HepG2 (cell line): Measurements from ENCODE around the gene BBC3. TPM values are rescaled to one million over a fixed set of nuclear protein-coding genes. Genes with fewer than 3 reads are reported as not detected.

Source experiments
- ATAC-seq: fragments of 200-7000 bp; cut with Tn5 transposase; 3 replicates; pipeline ENCODE4 v1.9.1; 2020; ENCODE audit warnings: mild to moderate bottlenecking, moderate library complexity
- BruUV-seq: library from RNA; stranded (reverse); fragments of 400-500 nt; replicated peaks from 2 replicates; lab custom pipeline; 2021; lab: Mats Ljungman, UMichigan
- CTCF ChIA-PET: fragments of 300-600 bp; formaldehyde crosslinking; extraction: SDS; loops from one replicate; lab custom pipeline; 2021; ENCODE audit warnings: low total read pairs, inconsistent platforms, low intra/inter-chr PET ratio; lab: Yijun Ruan, JAX
- POLR2A ChIA-PET: fragments of 350-600 bp; sonication (Branson Sonifier 250); formaldehyde crosslinking; loops from one replicate; lab custom pipeline; 2020; ENCODE audit warnings: antibody characterized with exemption, inconsistent platforms; lab: Yijun Ruan, JAX
- DNase-seq: peaks from one replicate; pipeline ENCODE4 v3.0.0-alpha.2; 2015; ENCODE audit warnings: low spot score
- FAIRE-seq: peaks from 3 replicates; lab custom pipeline; 2011; peaks lifted over from hg19 to GRCh38; lab: Jason Lieb, UNC
- H2AFZ ChIP-seq: one replicate; pipeline ENCODE4 v1.6.1; 2011; ENCODE audit warnings: low read length, inconsistent platforms
- H3K27ac ChIP-seq: fragments of 300-600 bp; 3 replicates; pipeline ENCODE4 v1.8.0; 2011; ENCODE audit warnings: mixed run types, mild to moderate bottlenecking, mixed read lengths, low read length, inconsistent platforms; ENCODE audit not compliant: insufficient read depth; ENCODE audit errors: extremely low read length
- H3K27me3 ChIP-seq, 2 experiments: fragments of 200-600 bp in 1 of 2; 2 replicates in 1 of 2; 3 replicates in 1 of 2; pipeline versions ENCODE4 v1.6.0 to v1.8.0; 2011; ENCODE audit warnings: low read length in 2 of 2, mild to moderate bottlenecking in 2 of 2, moderate library complexity in 2 of 2, inconsistent platforms in 1 of 2; ENCODE audit not compliant: insufficient read depth in 2 of 2, control insufficient read depth in 1 of 2
- H3K36me3 ChIP-seq, 2 experiments: fragments of 200-600 bp in 1 of 2; replicated peaks in 1 of 2; 2 replicates in 1 of 2; 3 replicates in 1 of 2; pipeline versions ENCODE4 v1.5.1 to v1.8.0; 2011; ENCODE audit warnings: low read length in 2 of 2, inconsistent platforms in 1 of 2; ENCODE audit not compliant: insufficient read depth in 2 of 2, control insufficient read depth in 1 of 2
- H3K4me1 ChIP-seq: 2 replicates; pipeline ENCODE4 v1.5.1; 2012; ENCODE audit warnings: low read length, inconsistent platforms; ENCODE audit not compliant: insufficient read depth
- H3K4me2 ChIP-seq: 2 replicates; pipeline ENCODE4 v1.6.0; 2011; ENCODE audit warnings: low read depth, low read length, inconsistent platforms
- H3K4me3 ChIP-seq, 3 experiments: fragments of 200-600 bp in 1 of 3; sonication (generic), shearing (Covaris generic) in 1 of 3; replicated peaks in 1 of 3; 2 replicates each; pipeline ENCODE4 v1.5.1; 2011 to 2016; ENCODE audit warnings: low read length in 3 of 3, inconsistent platforms in 2 of 3, low read depth in 2 of 3, mild to moderate bottlenecking in 2 of 3, control low read depth in 1 of 3, mixed read lengths in 1 of 3; ENCODE audit not compliant: insufficient read depth in 1 of 3
- H3K79me2 ChIP-seq: one replicate; pipeline ENCODE4 v1.6.1; 2011; ENCODE audit warnings: low read length, inconsistent platforms; ENCODE audit not compliant: insufficient read depth
- H3K9ac ChIP-seq: 2 replicates; pipeline ENCODE4 v1.6.0; 2011; ENCODE audit warnings: mild to moderate bottlenecking, low read depth, low read length, inconsistent platforms; ENCODE audit not compliant: insufficient read depth
- H3K9me3 ChIP-seq: 2 replicates; pipeline ENCODE4 v1.5.1; 2012; ENCODE audit warnings: mild to moderate bottlenecking, low read length
- H4K20me1 ChIP-seq: 2 replicates; pipeline ENCODE4 v1.6.0; 2011; ENCODE audit warnings: inconsistent platforms, mild to moderate bottlenecking, low read length, moderate library complexity; ENCODE audit not compliant: insufficient read depth
- CBX1 ChIP-seq: IDR thresholded peaks from one replicate; pipeline ENCODE4 v1.6.1; 2016; ENCODE audit warnings: antibody characterized with exemption, low read depth
- GTF3A ChIP-seq: sonication (generic); formaldehyde crosslinking; conservative IDR thresholded peaks from 2 replicates; pipeline ENCODE4 v1.4.0; 2020; ENCODE audit warnings: mild to moderate bottlenecking, missing genetic modification reagents
- MATR3 ChIP-seq: sonication (generic); formaldehyde crosslinking; IDR thresholded peaks from 2 replicates; pipeline ENCODE4 v1.4.0; 2020; ENCODE audit warnings: missing genetic modification reagents
- MEIS1 ChIP-seq: sonication (generic); formaldehyde crosslinking; IDR thresholded peaks from 2 replicates; pipeline ENCODE4 v1.9.0; 2021; ENCODE audit warnings: mild to moderate bottlenecking, missing genetic modification reagents, moderate library complexity, borderline replicate concordance
- NR2F2 ChIP-seq: IDR thresholded peaks from 2 replicates; pipeline ENCODE4 v1.6.1; 2012; ENCODE audit warnings: low read depth, inconsistent platforms, borderline replicate concordance
- SMC3 ChIP-seq: IDR thresholded peaks from 2 replicates; pipeline ENCODE4 v1.6.1; 2011; ENCODE audit warnings: low read length, improper control_type of control experiment
- ZNF598 ChIP-seq: sonication (generic); formaldehyde crosslinking; IDR thresholded peaks from 2 replicates; pipeline ENCODE4 v1.5.1; 2020; ENCODE audit warnings: mild to moderate bottlenecking, missing genetic modification reagents, borderline replicate concordance
- whole genome bisulfite sequencing: methylation state at CpG from one replicate; pipeline ENCODE4 v1.1.6; 2017; ENCODE audit warnings: low lambda C conversion rate; 5-methylcytosine and 5-hydroxymethylcytosine counted together
- in situ Hi-C: cut with HindIII; loops from 2 replicates; pipeline ENCODE4 v1.10.0; 2017; ENCODE audit warnings: low pct_unique_long_range_greater_than_20kb; ENCODE audit not compliant: extremely low pct_ligation_motif_present
- intact Hi-C: fragments of 100-400 bp; cut with micrococcal nuclease; formaldehyde crosslinking; loops from one replicate; pipeline ENCODE4 v1.10.0; 2022; ENCODE audit not compliant: unreplicated experiment
- polyA plus RNA-seq, 8 experiments: library from polyadenylated mRNA; depleted of rRNA in 3 of 8; stranded (reverse) in 7 of 8; unstranded in 1 of 8; fragments of >200 nt; fragmentation: Illumina TruSeq in 4 of 8; extraction: Trizol in 4 of 8; gene quantifications; 2 replicates each; pipeline versions ENCODE4 v1.2.1 to v1.2.3, GENCODE V29; 2011 to 2016; ENCODE audit warnings: low read depth in 4 of 8, missing spikeins in 1 of 8, mixed read lengths in 1 of 8; ENCODE audit not compliant: insufficient read depth in 1 of 8
- total RNA-seq, 5 experiments: library from RNA; depleted of rRNA; stranded (reverse); fragments of >200 nt; fragmentation: Illumina TruSeq; extraction: Trizol; gene quantifications; 2 replicates each; pipeline ENCODE4 v1.2.3, GENCODE V29; 2016; ENCODE audit warnings: low read depth in 1 of 5
- TF ChIP-seq, protein P1 (sequence below): IDR thresholded peaks from 2 replicates; pipeline ENCODE4 v1.6.1; 2016; ENCODE audit warnings: missing compliant biosample characterization, missing genetic modification reagents, borderline replicate concordance
- TF ChIP-seq, protein P2 (sequence below): sonication (generic); formaldehyde crosslinking; IDR thresholded peaks from 2 replicates; pipeline ENCODE4 v1.4.0; 2020; ENCODE audit warnings: missing genetic modification reagents, borderline replicate concordance
- TF ChIP-seq, protein P3 (sequence below): sonication (generic); formaldehyde crosslinking; IDR thresholded peaks from 2 replicates; pipeline ENCODE4 v1.5.1; 2020; ENCODE audit warnings: missing genetic modification reagents, mild to moderate bottlenecking, borderline replicate concordance

Gene BBC3
- total and polyA plus RNA-seq, 2 of the 13 experiments (the other 11 are each of a cell fraction or from before 2014, with no cell fraction given) = 6.1 to 8.8 TPM

DNA sequence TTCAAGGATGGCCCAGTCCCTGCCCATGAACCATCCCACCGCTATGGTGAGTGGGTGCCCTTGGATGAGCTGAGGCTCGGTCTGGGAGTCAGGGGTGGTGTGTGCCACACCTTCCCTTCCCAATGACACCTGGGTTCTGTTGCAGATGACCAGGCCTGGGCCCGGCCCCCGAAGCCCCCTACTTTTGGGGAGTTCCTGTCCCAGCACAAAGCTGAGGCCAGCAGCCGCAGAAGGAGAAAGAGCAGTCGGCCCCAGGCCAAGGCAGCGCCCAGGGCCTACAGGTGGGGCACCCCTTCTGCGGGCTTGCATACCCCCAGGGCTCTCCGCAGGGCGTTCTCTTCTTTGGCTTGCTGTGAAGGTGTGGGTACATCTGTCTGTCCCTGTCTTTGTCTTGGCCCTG, 39.4 kb upstream of the BBC3 start:
- no peaks in the 10 kb centered on the region for H3K27me3 ChIP-seq
- ATAC-seq = no peak
- intact Hi-C loops = no loop called here
- WGBS = 100% methylated on average over 4 of the region's 10 CpGs
- H3K4me1 ChIP-seq = peaks cover 12% of the 10 kb centered on the region
- H3K9me3 ChIP-seq = no peaks in the 10 kb centered on the region
- H3K27ac ChIP-seq = no peak overlapping the region
- POLR2A ChIA-PET = interaction anchor here (1.2 kb wide), 1 partner anchor 60 kb away, joined by 3 read pairs; no protein-coding TSS in a partner anchor
- no peak overlapping the region for H2AFZ ChIP-seq
- no peak overlapping the region for H3K9ac ChIP-seq
- in situ Hi-C loops = no loop called here
- peaks cover 12 to 30% of the 10 kb centered on the region in 2 experiments; a peak in 4 of 5 replicates for H3K36me3 ChIP-seq
- H3K4me2 ChIP-seq = no peak overlapping the region
- no peak for FAIRE-seq
- H3K79me2 ChIP-seq = no peaks in the 10 kb centered on the region
- no peaks in the 10 kb centered on the region for H4K20me1 ChIP-seq
- TF ChIP-seq GTF3A (CRISPR knock-in tag) (no peak), CBX1 (no peak)
- CTCF ChIA-PET = no interaction called here
- BruUV-seq = no TSS peak
- no peak overlapping the region for H3K4me3 ChIP-seq
- DNase-seq = no peak

DNA sequence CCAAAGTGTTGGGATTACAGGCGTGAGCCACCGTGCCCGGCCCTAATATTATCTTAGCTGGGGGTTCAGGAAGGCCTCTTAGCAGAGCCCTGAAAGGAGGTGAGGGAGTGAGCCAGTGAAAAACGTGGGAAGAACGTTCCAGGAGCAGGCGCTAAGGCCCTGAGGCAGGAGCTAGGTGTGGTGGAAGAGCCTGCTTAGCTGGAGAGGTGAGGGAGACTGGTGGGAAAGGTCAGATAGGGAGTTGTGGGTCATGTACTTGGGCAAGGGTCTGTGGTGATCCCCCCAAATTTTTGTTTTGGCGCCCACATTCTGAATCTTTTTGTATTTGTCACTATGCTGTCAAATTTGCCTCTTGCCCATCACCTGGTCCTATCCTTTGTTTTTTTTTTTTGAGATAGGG, 38.6 kb upstream of the BBC3 start:
- intact Hi-C loops = no loop called here
- POLR2A ChIA-PET = interaction anchor here (0.7 kb wide), 1 partner anchor 13 kb away, joined by 3 read pairs; the partner anchor contains the start of gene CCDC9
- TF ChIP-seq ZNF598 (no peak), SMC3 (no peak), NR2F2 (no peak), MEIS1 (CRISPR knock-in tag) (no peak), MATR3 (no peak)
- TF ChIP-seq, protein P1, sequence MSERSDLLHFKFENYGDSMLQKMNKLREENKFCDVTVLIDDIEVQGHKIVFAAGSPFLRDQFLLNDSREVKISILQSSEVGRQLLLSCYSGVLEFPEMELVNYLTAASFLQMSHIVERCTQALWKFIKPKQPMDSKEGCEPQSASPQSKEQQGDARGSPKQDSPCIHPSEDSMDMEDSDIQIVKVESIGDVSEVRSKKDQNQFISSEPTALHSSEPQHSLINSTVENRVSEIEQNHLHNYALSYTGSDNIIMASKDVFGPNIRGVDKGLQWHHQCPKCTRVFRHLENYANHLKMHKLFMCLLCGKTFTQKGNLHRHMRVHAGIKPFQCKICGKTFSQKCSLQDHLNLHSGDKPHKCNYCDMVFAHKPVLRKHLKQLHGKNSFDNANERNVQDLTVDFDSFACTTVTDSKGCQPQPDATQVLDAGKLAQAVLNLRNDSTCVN (CRISPR knock-in tag) = no peak
- TF ChIP-seq, protein P2, sequence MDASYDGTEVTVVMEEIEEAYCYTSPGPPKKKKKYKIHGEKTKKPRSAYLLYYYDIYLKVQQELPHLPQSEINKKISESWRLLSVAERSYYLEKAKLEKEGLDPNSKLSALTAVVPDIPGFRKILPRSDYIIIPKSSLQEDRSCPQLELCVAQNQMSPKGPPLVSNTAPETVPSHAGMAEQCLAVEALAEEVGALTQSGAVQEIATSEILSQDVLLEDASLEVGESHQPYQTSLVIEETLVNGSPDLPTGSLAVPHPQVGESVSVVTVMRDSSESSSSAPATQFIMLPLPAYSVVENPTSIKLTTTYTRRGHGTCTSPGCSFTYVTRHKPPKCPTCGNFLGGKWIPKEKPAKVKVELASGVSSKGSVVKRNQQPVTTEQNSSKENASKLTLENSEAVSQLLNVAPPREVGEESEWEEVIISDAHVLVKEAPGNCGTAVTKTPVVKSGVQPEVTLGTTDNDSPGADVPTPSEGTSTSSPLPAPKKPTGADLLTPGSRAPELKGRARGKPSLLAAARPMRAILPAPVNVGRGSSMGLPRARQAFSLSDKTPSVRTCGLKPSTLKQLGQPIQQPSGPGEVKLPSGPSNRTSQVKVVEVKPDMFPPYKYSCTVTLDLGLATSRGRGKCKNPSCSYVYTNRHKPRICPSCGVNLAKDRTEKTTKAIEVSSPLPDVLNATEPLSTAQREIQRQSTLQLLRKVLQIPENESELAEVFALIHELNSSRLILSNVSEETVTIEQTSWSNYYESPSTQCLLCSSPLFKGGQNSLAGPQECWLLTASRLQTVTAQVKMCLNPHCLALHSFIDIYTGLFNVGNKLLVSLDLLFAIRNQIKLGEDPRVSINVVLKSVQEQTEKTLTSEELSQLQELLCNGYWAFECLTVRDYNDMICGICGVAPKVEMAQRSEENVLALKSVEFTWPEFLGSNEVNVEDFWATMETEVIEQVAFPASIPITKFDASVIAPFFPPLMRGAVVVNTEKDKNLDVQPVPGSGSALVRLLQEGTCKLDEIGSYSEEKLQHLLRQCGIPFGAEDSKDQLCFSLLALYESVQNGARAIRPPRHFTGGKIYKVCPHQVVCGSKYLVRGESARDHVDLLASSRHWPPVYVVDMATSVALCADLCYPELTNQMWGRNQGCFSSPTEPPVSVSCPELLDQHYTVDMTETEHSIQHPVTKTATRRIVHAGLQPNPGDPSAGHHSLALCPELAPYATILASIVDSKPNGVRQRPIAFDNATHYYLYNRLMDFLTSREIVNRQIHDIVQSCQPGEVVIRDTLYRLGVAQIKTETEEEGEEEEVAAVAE = no peak
- TF ChIP-seq, protein P3, sequence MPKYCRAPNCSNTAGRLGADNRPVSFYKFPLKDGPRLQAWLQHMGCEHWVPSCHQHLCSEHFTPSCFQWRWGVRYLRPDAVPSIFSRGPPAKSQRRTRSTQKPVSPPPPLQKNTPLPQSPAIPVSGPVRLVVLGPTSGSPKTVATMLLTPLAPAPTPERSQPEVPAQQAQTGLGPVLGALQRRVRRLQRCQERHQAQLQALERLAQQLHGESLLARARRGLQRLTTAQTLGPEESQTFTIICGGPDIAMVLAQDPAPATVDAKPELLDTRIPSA (CRISPR knock-in tag) = no peak

More for the DNA sequence above, 38.6 kb upstream of the BBC3 start:
- Histone ChIP-seq H4K20me1 (no peaks in the 10 kb centered on the region), H3K4me1 (peaks cover 9% of the 10 kb centered on the region; the same call in 1 of the 2 replicates), H3K27me3 (no peaks in the 10 kb centered on the region), H3K27ac (no peak overlapping the region), H3K9ac (no peak overlapping the region), H3K4me2 (no peak overlapping the region), H3K4me3 (no peak overlapping the region), H3K9me3 (no peaks in the 10 kb centered on the region), H3K79me2 (no peaks in the 10 kb centered on the region), H2AFZ (no peak overlapping the region), H3K36me3 (peaks cover 12 to 38% of the 10 kb centered on the region in 2 experiments; a peak in 4 of 5 replicates)
- CTCF ChIA-PET = no interaction called here
- BruUV-seq = no TSS peak
- WGBS = 95% methylated on average over 7 of the region's 7 CpGs
- FAIRE-seq (no peak), ATAC-seq (no peak), DNase-seq (no peak)
- in situ Hi-C loops = no loop called here
